Heart left ventricle (tissue), 16 donors: ENCODE measurements around the gene STXBP2. TPM values are rescaled to one million over a fixed set of nuclear protein-coding genes. Genes with fewer than 3 reads are reported as not detected.

Experiments
- ATAC-seq, 4 donors: fragments of 200-7000 bp; cut with Tn5 transposase; one replicate each; pipeline ENCODE4 v1.9.1; 2020 to 2022; ENCODE audit warnings: moderate library complexity in 4 of 4, mild to moderate bottlenecking in 3 of 4, moderate number of reproducible peaks in 1 of 4
- DNase-seq, 5 donors: peaks; one replicate each; pipeline ENCODE4 v3.0.0-alpha.2; 2020
- H3K27ac ChIP-seq, 12 donors: fragments of 200-600 bp; sonication (generic) in 4 of 12; one replicate each; pipeline versions ENCODE4 v1.5.0 to v1.8.0; 2016 to 2022; ENCODE audit warnings: mild to moderate bottlenecking in 2 of 12
- H3K27me3 ChIP-seq, 9 donors: fragments of 200-600 bp; sonication (generic) in 2 of 9; one replicate each; pipeline versions ENCODE4 v1.5.1 to v1.8.0; 2016 to 2022; ENCODE audit warnings: mild to moderate bottlenecking in 3 of 9
- H3K36me3 ChIP-seq, 9 donors: fragments of 200-600 bp; sonication (generic) in 2 of 9; one replicate each; pipeline versions ENCODE4 v1.5.0 to v1.8.0; 2018 to 2022; ENCODE audit warnings: mild to moderate bottlenecking in 2 of 9
- H3K4me1 ChIP-seq, 12 donors: fragments of 200-600 bp; sonication (generic) in 4 of 12; one replicate each; pipeline versions ENCODE4 v1.5.0 to v1.8.0; 2016 to 2022; ENCODE audit warnings: mild to moderate bottlenecking in 3 of 12
- H3K4me3 ChIP-seq, 12 donors: fragments of 200-600 bp; sonication (generic) in 4 of 12; one replicate each; pipeline versions ENCODE4 v1.5.0 to v1.8.0; 2017 to 2022; ENCODE audit warnings: mild to moderate bottlenecking in 9 of 12, moderate library complexity in 4 of 12
- H3K9me3 ChIP-seq, 12 donors: fragments of 200-600 bp; sonication (generic) in 4 of 12; one replicate each; pipeline versions ENCODE4 v1.5.0 to v1.8.0; 2016 to 2022; ENCODE audit warnings: mild to moderate bottlenecking in 1 of 12
- POLR2A ChIP-seq, 2 donors: fragments of 450-650 bp; IDR thresholded peaks; one replicate each; pipeline ENCODE4 v1.6.1; 2017; ENCODE audit warnings: antibody characterized with exemption in 2 of 2, mild to moderate bottlenecking in 2 of 2, moderate library complexity in 2 of 2
- WGBS, 4 donors: extraction: QIAGEN DNeasy Blood & Tissue Kit in 2 of 4; methylation state at CpG; one replicate each; pipeline versions ENCODE4 v1.1.5 to v1.1.7; 2013 to 2018; 5-methylcytosine and 5-hydroxymethylcytosine counted together
- intact Hi-C, 10 donors: fragments of 100-400 bp; cut with DNase I; formaldehyde crosslinking; loops; one replicate each; pipeline versions ENCODE4 v1.11.1 to v1.14.2; 2022
- microRNA-seq, 4 donors: library from miRNA; unstranded; fragments of <30 nt; microRNA quantifications; one replicate each; pipeline versions ENCODE4 to v1.2.0, GENCODE V29; 2017 to 2020
- polyA plus RNA-seq, 2 donors: library from polyadenylated mRNA; stranded (reverse); fragments of 200-250 nt; gene quantifications; one replicate each; pipeline ENCODE4 v1.2.3, GENCODE V29; 2013
- total RNA-seq, 9 donors: library from RNA; depleted of rRNA in 2 of 9; stranded (reverse); fragments of >200 nt in 2 of 9; fragmentation: NEBNext Ultra II Directional in 3 of 9; extraction: Animal tissue kit (Norgen Biotek cat#: 25700) in 3 of 9; gene quantifications; one replicate each; pipeline versions ENCODE4 v1.1.0 to v1.2.4, GENCODE V29; 2016 to 2023
- TF ChIP-seq, protein P1 (sequence below), 12 donors: fragments of 200-600 bp; sonication (generic) in 4 of 12; IDR thresholded peaks; one replicate each; pipeline versions ENCODE4 v1.5.0 to v1.8.0; 2018 to 2022; ENCODE audit warnings: antibody characterized with exemption in 12 of 12, mild to moderate bottlenecking in 5 of 12
- donor health status: ischemic (EF 13 %, LVEDD 7.1; RV severe dilation, severe dysfunction).
- donor health status: healthy with polysubstance abuse.
- donor health status: DM: no; HTN: yes; CAD: no.
- donor health status: DM: no; HTN: no; CAD: no.
- donor health status: ischemic (EF 25% LVEDD 6.9; RV normal size, moderate dysfunction).
- donor health status: ischemic (EF 25% LVEDD 5.7; RV mildly dilated, moderate dysfunction).
- donor health status: healthy.
- donor health status: DM: yes; HTN: yes; CAD: no.
- donor health status: ischemic (EF 35%, LVEDD 5.7; RV mildly dilated, moderate dysfunction).
- donor health status: nonischemic (EF 11% LVEDD 7.7; RV severe dilation, severe dysfunction).
- donor health status: DM: yes; HTN: yes; CAD: no.
- donor health status: PGD.
- donor health status: ischemic (EF 29% LVEDD 5.4; RV normal size, mild dysfunction).
- donor health status: nonischemic (EF 23%, LVEDD 6.1; RV moderate dilation, normal function).

STXBP2 gene
- total and polyA plus RNA-seq, 11 donors, result 1.2 to 46.7 (median 4.7) TPM

DNA sequence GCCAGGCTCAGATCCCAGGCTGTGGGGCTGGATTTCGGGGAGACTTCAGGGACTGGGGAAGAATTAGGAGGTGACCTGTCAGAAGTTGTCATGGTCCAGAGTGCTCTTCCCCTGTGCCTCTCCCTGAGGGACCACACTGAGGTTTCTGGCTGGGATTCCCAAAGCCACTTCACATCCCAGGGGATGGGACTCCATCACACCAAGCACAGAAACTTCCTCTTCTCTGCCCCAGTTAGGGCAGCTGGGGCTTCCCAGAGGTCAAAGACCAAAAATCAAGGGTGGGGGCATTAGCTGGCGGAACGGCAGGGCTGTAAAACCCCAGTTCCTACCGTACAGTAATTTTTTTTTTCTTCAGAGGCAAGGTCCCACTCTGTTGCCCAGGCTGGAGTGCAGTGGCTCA is 57.6 kb downstream of the STXBP2 start:
- no peak overlapping the region for H3K27ac ChIP-seq
- H3K27me3 ChIP-seq, result peaks cover 0 to 42% (median 14%) of the 10 kb centered on the region in 9 donors
- no peaks in the 10 kb centered on the region for H3K36me3 ChIP-seq
- H3K9me3 ChIP-seq, result no peaks in the 10 kb centered on the region
- DNase-seq (no peak), ATAC-seq (no peak)
- 46 to 62% (median 53%) methylated on average over 4 of the region's 4 CpGs for WGBS, 4 donors
- no peak overlapping the region for H3K4me3 ChIP-seq
- peaks cover 0 to 3% (median 0%) of the 10 kb centered on the region in 12 donors for H3K4me1 ChIP-seq
- TF ChIP-seq, protein P1, sequence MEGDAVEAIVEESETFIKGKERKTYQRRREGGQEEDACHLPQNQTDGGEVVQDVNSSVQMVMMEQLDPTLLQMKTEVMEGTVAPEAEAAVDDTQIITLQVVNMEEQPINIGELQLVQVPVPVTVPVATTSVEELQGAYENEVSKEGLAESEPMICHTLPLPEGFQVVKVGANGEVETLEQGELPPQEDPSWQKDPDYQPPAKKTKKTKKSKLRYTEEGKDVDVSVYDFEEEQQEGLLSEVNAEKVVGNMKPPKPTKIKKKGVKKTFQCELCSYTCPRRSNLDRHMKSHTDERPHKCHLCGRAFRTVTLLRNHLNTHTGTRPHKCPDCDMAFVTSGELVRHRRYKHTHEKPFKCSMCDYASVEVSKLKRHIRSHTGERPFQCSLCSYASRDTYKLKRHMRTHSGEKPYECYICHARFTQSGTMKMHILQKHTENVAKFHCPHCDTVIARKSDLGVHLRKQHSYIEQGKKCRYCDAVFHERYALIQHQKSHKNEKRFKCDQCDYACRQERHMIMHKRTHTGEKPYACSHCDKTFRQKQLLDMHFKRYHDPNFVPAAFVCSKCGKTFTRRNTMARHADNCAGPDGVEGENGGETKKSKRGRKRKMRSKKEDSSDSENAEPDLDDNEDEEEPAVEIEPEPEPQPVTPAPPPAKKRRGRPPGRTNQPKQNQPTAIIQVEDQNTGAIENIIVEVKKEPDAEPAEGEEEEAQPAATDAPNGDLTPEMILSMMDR (IDR thresholded peaks at IDR 0.05), result no peak
- TF ChIP-seq POLR2A (IDR thresholded peaks at IDR 0.05), result no peak
- intact Hi-C loops, result no loop called here

Small RNA genes within 50 kb of the gene (microRNA-seq; reads per million reads assigned to microRNA genes)
- gene MIR6792, result 0 to 0.77 (median 0) reads per million in 4 donors

Other genes starting within 250 kb of the STXBP2 start
- gene PEX11G, start 148.1 kb upstream of the STXBP2 start, total RNA-seq, result 1 to 10 TPM in 8 of 9 donors, under 1 TPM in 1; 0.93 to 2.9 (median 1.5) TPM
- 1 to 10 TPM in 1 of 2 donors, under 1 TPM in 1; 0.55 to 3.4 TPM for gene PEX11G, start 148.1 kb upstream of the STXBP2 start, polyA plus RNA-seq
- 100 to 1,000 TPM in 1 of 9 donors, 10 to 100 TPM in 8; 62.8 to 128 (median 74.4) TPM for gene ZNF358, start 121.0 kb upstream of the STXBP2 start, total RNA-seq
- 100 to 1,000 TPM in 1 of 2 donors, 10 to 100 TPM in 1; 49.3 to 159 TPM for gene ZNF358, start 121.0 kb upstream of the STXBP2 start, polyA plus RNA-seq
- 10 to 100 TPM; 12.1 to 49.7 (median 14.9) TPM for gene MCOLN1, start 114.5 kb upstream of the STXBP2 start, total RNA-seq
- gene MCOLN1, start 114.5 kb upstream of the STXBP2 start, polyA plus RNA-seq, result 10 to 100 TPM; 24.6 to 25.2 TPM
- gene PNPLA6, start 101.4 kb upstream of the STXBP2 start, total RNA-seq, result 100 to 1,000 TPM in 1 of 9 donors, 10 to 100 TPM in 8; 41.4 to 105 (median 49.9) TPM
- 10 to 100 TPM; 35.6 to 51.1 TPM for gene PNPLA6, start 101.4 kb upstream of the STXBP2 start, polyA plus RNA-seq
- gene CAMSAP3, start 41.2 kb upstream of the STXBP2 start, total RNA-seq, result 1 to 10 TPM in 3 of 9 donors, under 1 TPM in 6; 0.25 to 3.7 (median 0.83) TPM
- gene CAMSAP3, start 41.2 kb upstream of the STXBP2 start, polyA plus RNA-seq, result under 1 TPM; 0.04 to 0.34 TPM
- gene XAB2, start 7.6 kb upstream of the STXBP2 start, total RNA-seq, result 10 to 100 TPM; 16.3 to 36.2 (median 23.6) TPM
- gene XAB2, start 7.6 kb upstream of the STXBP2 start, polyA plus RNA-seq, result 10 to 100 TPM; 19.9 to 25.0 TPM
- 100 to 1,000 TPM in 7 of 9 donors, 10 to 100 TPM in 2; 22.3 to 185 (median 136) TPM for gene PET100, start 7.3 kb upstream of the STXBP2 start, total RNA-seq
- gene PET100, start 7.3 kb upstream of the STXBP2 start, polyA plus RNA-seq, result 100 to 1,000 TPM in 1 of 2 donors, 10 to 100 TPM in 1; 55.4 to 405 TPM
- 1 to 10 TPM in 7 of 9 donors, under 1 TPM in 2; 0.54 to 3.0 (median 1.3) TPM for gene PCP2, start 3.4 kb upstream of the STXBP2 start, total RNA-seq
- under 1 TPM; 0.62 to 0.65 TPM for gene PCP2, start 3.4 kb upstream of the STXBP2 start, polyA plus RNA-seq
- gene RETN, start 31.9 kb downstream of the STXBP2 start, total RNA-seq, result 1 to 10 TPM in 1 of 9 donors, not detected in 8; 2.6 TPM
- gene RETN, start 31.9 kb downstream of the STXBP2 start, polyA plus RNA-seq, result 1 to 10 TPM; 4.8 to 9.2 TPM
- gene MCEMP1, start 40.0 kb downstream of the STXBP2 start, total RNA-seq, result 1 to 10 TPM in 1 of 9 donors, under 1 TPM in 5, not detected in 3; 0.16 to 1.4 (median 0.54) TPM
- 1 to 10 TPM in 1 of 2 donors, under 1 TPM in 1; 0.34 to 1.1 TPM for gene MCEMP1, start 40.0 kb downstream of the STXBP2 start, polyA plus RNA-seq
- gene TRAPPC5, start 43.7 kb downstream of the STXBP2 start, total RNA-seq, result 100 to 1,000 TPM in 4 of 9 donors, 10 to 100 TPM in 5; 65.9 to 124 (median 96.9) TPM
- 100 to 1,000 TPM in 1 of 2 donors, 10 to 100 TPM in 1; 60.1 to 170 TPM for gene TRAPPC5, start 43.7 kb downstream of the STXBP2 start, polyA plus RNA-seq
- 1 to 10 TPM in 1 of 9 donors, under 1 TPM in 2, not detected in 6; 0.23 to 1.5 (median 0.54) TPM for gene FCER2, start 65.0 kb downstream of the STXBP2 start, total RNA-seq
- under 1 TPM; 0.06 to 0.15 TPM for gene FCER2, start 65.0 kb downstream of the STXBP2 start, polyA plus RNA-seq
- 1 to 10 TPM in 4 of 9 donors, under 1 TPM in 4, not detected in 1; 0.29 to 6.4 (median 1.1) TPM for gene CLEC4G, start 95.0 kb downstream of the STXBP2 start, total RNA-seq
- gene CLEC4G, start 95.0 kb downstream of the STXBP2 start, polyA plus RNA-seq, result under 1 TPM; 0.22 to 0.38 TPM
- 10 to 100 TPM in 2 of 9 donors, 1 to 10 TPM in 7; 1.3 to 56.2 (median 5.4) TPM for gene CD209, start 110.4 kb downstream of the STXBP2 start, total RNA-seq
- gene CD209, start 110.4 kb downstream of the STXBP2 start, polyA plus RNA-seq, result under 1 TPM; 0.53 to 0.75 TPM
- not detected for gene CLEC4M, start 126.1 kb downstream of the STXBP2 start, total RNA-seq
- not detected for gene CLEC4M, start 126.1 kb downstream of the STXBP2 start, polyA plus RNA-seq
- 10 to 100 TPM; 18.2 to 41.9 (median 22.1) TPM for gene EVI5L, start 193.1 kb downstream of the STXBP2 start, total RNA-seq
- gene EVI5L, start 193.1 kb downstream of the STXBP2 start, polyA plus RNA-seq, result 10 to 100 TPM; 20.5 to 34.7 TPM
- gene PRR36, start 237.3 kb downstream of the STXBP2 start, total RNA-seq, result under 1 TPM in 5 of 9 donors, not detected in 4; 0.07 to 0.27 (median 0.11) TPM
- gene PRR36, start 237.3 kb downstream of the STXBP2 start, polyA plus RNA-seq, result under 1 TPM; 0.01 to 0.04 TPM